ENCODE results near the gene SLC25A2.

DNA sequence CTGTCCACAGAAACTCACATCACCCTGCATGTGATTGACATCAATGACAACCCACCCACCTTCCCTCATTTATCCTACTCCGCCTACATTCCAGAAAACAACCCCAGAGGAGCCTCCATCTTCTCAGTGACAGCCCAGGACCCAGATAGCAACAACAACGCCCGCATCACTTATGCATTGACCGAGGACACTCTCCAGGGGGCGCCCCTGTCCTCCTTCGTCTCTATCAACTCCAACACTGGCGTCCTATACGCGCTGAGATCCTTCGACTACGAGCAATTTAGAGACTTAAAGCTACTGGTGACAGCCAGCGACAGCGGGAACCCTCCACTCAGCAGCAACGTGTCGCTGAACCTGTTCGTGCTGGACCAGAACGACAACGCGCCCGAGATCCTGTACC is 41.5 kb upstream of the SLC25A2 start:
- TF ChIP-seq CTCF (IDR thresholded peaks at IDR 0.05; ENCODE audit: insufficient read depth, low read length, poor library complexity, severe bottlenecking): no peak
- no peak for TF ChIP-seq EZH2phosphoT487 (conservative IDR thresholded peaks at IDR 0.05; ENCODE audit: low read length)

All from SU-DHL-6 (cell line).